ENCODE measurements around the gene KLK14. TPM values are rescaled to one million over a fixed set of nuclear protein-coding genes. Genes with fewer than 3 reads are reported as not detected.

Gene KLK14
- total and polyA plus RNA-seq, 2 of the 8 experiments (the other 6 are each of a cell fraction or from before 2014, with no cell fraction given) = 0.09 to 1.2 TPM

GRCh38 chr19:51127032-51127431, 44.3 kb upstream of the KLK14 start (continued):
- no peak for TF ChIP-seq SIX5 (IDR thresholded peaks at IDR 0.05; ENCODE audit: low read depth, low read length)
- no peak for TF ChIP-seq CHD7 (IDR thresholded peaks at IDR 0.05; ENCODE audit: insufficient replicate concordance, low read length)
- no peak for TF ChIP-seq YY1 (IDR thresholded peaks at IDR 0.05; ENCODE audit: low read depth, low read length)
